Immature natural killer cell (primary cell): ENCODE results near the gene FCHSD1. TPM values are rescaled to one million over a fixed set of nuclear protein-coding genes. Genes with fewer than 3 reads are reported as not detected.

ENCODE experiments used
- DNase-seq, 3 donors: peaks; one replicate each; pipeline ENCODE4 v3.0.0; 2022; ENCODE audit warnings: mixed read lengths in 1 of 3
- H3K27ac Mint-ChIP-seq, 6 donors: one replicate each; pipeline ENCODE4 v1.8.0; 2020; ENCODE audit warnings: mixed read lengths in 6 of 6, mild to moderate bottlenecking in 5 of 6, inconsistent platforms in 4 of 6, moderate library complexity in 3 of 6
- H3K27me3 Mint-ChIP-seq, 3 donors: one replicate each; pipeline ENCODE4 v1.8.0; 2020 to 2021; ENCODE audit warnings: low read depth in 3 of 3, mild to moderate bottlenecking in 3 of 3, mixed read lengths in 3 of 3, moderate library complexity in 3 of 3, inconsistent platforms in 1 of 3
- H3K36me3 Mint-ChIP-seq, 3 donors: one replicate each; pipeline ENCODE4 v1.8.0; 2020; ENCODE audit warnings: mixed read lengths in 3 of 3, inconsistent platforms in 2 of 3, mild to moderate bottlenecking in 2 of 3
- H3K4me1 Mint-ChIP-seq, 2 donors: one replicate each; pipeline ENCODE4 v1.8.0; 2020; ENCODE audit warnings: inconsistent platforms in 2 of 2, mild to moderate bottlenecking in 2 of 2, mixed read lengths in 2 of 2, moderate library complexity in 1 of 2
- H3K4me3 Mint-ChIP-seq, 5 donors: one replicate each; pipeline ENCODE4 v1.8.0; 2020; ENCODE audit warnings: mild to moderate bottlenecking in 5 of 5, mixed read lengths in 5 of 5, inconsistent platforms in 3 of 5, moderate library complexity in 3 of 5
- H3K9me3 Mint-ChIP-seq, 6 donors: one replicate each; pipeline ENCODE4 v1.8.0; 2020; ENCODE audit warnings: mild to moderate bottlenecking in 6 of 6, mixed read lengths in 6 of 6, inconsistent platforms in 4 of 6, moderate library complexity in 3 of 6
- polyA plus RNA-seq, 3 donors: library from polyadenylated mRNA; unstranded; fragments of 300-500 nt; fragmentation: Illumina TruSeq; gene quantifications; one replicate each; pipeline ENCODE4 v1.2.3, GENCODE V29; 2021

Gene FCHSD1
- polyA plus RNA-seq, 3 donors from 2014 or later: 5.9 to 14.7 (median 10.9) TPM

- Mint-ChIP-seq H3K27me3 (no peaks in the 10 kb centered on the region), H3K4me1 (peaks cover 32 to 40% of the 10 kb centered on the region in 2 donors), H3K4me3 (no peak overlapping the region), H3K36me3 (peaks cover 5 to 19% (median 15%) of the 10 kb centered on the region in 3 donors), H3K9me3 (no peaks in the 10 kb centered on the region), H3K27ac (no peak overlapping the region)
- DNase-seq: no peak
These were observed 4.0 kb downstream of the FCHSD1 start for GRCh38 chr5:141647242-141647641.

GRCh38 chr5:141646026-141646425 lies 5.2 kb downstream of the FCHSD1 start:
- Mint-ChIP-seq H3K36me3 (peaks cover 8 to 22% (median 15%) of the 10 kb centered on the region in 3 donors), H3K9me3 (no peaks in the 10 kb centered on the region), H3K4me1 (peaks cover 22 to 28% of the 10 kb centered on the region in 2 donors), H3K4me3 (no peak overlapping the region), H3K27ac (no peak overlapping the region), H3K27me3 (no peaks in the 10 kb centered on the region)
- DNase-seq: no peak

- peak overlapping the region in 3 of 6 donors; percentile 4 to 60 (median 28) for H3K27ac Mint-ChIP-seq
These were observed 9.5 kb downstream of the FCHSD1 start for GRCh38 chr5:141641634-141642267.

DNA sequence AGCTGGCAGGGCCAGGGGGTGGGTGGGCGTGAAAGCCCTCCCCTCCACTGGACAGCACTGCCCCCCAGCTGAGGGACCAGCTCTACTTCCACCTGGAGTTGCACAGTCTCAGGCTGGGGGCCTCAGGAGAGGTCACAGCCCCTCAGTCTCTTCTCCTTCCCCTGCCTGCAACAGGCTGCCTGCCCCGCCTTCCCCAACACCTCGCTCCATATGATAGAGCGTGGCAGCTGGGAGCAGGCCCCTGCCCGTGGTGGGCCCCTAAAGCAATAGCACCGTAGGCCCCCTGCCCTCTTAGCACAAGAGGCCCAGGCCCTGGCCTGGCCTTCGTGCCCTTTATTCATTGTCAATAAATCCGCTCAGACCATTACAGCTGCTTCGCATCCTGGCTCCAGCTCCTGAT lies 10.5 kb downstream of the FCHSD1 start:
- no peaks in the 10 kb centered on the region for H3K9me3 Mint-ChIP-seq
- H3K36me3 Mint-ChIP-seq: peaks cover 4 to 8% (median 5%) of the 10 kb centered on the region in 3 donors
- no peak for DNase-seq
- H3K4me3 Mint-ChIP-seq: no peak overlapping the region
- H3K27ac Mint-ChIP-seq: peak overlapping the region in 4 of 6 donors; percentile 17 to 61 (median 43)
- peaks cover 15 to 17% of the 10 kb centered on the region in 2 donors for H3K4me1 Mint-ChIP-seq
- H3K27me3 Mint-ChIP-seq: peaks cover 0 to 14% (median 5%) of the 10 kb centered on the region in 3 donors

More at GRCh38 chr5:141641634-141642267, 9.5 kb downstream of the FCHSD1 start:
- H3K9me3 Mint-ChIP-seq: no peaks in the 10 kb centered on the region
- H3K4me1 Mint-ChIP-seq: peaks cover 10% of the 10 kb centered on the region in 2 donors
- H3K36me3 Mint-ChIP-seq: peaks cover 8 to 16% (median 8%) of the 10 kb centered on the region in 3 donors
- DNase-seq: no peak
- peaks cover 0 to 9% (median 0%) of the 10 kb centered on the region in 3 donors for H3K27me3 Mint-ChIP-seq
- no peak overlapping the region for H3K4me3 Mint-ChIP-seq

DNA sequence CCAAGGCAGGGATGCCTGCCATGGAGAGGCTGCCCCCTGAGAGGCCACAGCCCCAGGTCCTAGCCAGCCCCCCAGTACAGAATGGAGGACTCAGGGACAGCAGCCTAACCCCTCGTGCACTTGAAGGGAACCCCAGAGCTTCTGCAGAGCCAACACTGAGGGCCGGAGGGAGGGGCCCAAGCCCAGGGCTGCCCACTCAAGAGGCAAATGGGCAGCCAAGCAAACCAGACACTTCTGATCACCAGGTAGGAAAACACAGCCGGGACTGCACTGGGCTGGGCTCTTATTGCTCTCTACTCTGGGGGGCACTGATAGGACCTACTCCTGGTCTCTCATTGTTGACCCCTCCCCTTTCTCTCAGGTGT lies 11.2 kb downstream of the FCHSD1 start:
- H3K27ac Mint-ChIP-seq: no peak overlapping the region

DNA sequence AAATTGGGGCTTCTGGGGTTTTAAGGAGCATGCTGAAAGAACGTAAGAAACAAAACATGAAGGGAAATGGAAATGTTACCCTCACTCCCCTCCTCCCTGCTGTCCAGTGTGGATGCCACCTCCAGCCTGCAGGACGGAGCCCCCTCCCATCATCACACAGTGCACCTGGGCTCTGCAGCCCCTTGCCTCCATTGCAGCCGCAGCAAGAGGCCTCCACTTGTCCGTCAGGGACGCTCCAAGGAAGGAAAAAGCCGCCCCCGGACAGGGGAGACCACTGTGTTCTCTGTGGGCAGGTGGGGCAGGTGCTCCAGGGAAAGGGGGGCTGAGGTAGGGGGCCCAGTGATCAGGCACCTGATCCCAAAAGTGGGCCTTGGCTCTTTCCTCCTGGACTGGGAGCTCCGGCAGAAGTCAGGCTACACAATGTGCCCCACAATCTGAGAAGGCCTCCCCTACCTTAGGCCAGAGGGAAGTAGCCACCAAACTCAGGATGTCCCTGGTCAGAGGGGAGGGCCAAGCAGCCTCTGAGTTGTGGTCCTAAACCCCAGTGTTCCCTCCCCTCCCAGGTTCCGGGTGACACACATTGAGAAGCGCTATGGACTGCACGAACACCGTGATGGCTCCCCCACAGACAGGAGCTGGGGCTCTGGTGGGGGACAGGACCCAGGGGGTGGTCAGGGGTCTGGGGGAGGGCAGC lies 11.7 kb downstream of the FCHSD1 start:
- Mint-ChIP-seq H3K9me3 (no peaks in the 10 kb centered on the region), H3K4me1 (peaks cover 25 to 29% of the 10 kb centered on the region in 2 donors), H3K36me3 (peaks cover 0 to 4% (median 3%) of the 10 kb centered on the region in 3 donors), H3K27ac (no peak overlapping the region), H3K4me3 (no peak overlapping the region), H3K27me3 (peaks cover 0 to 14% (median 5%) of the 10 kb centered on the region in 3 donors)
- DNase-seq: no peak

More for the DNA sequence above, 11.2 kb downstream of the FCHSD1 start:
- Mint-ChIP-seq H3K4me3 (no peak overlapping the region), H3K27me3 (peaks cover 0 to 14% (median 5%) of the 10 kb centered on the region in 3 donors), H3K36me3 (peaks cover 3 to 6% (median 4%) of the 10 kb centered on the region in 3 donors), H3K9me3 (no peaks in the 10 kb centered on the region), H3K4me1 (peaks cover 22 to 24% of the 10 kb centered on the region in 2 donors)
- no peak for DNase-seq

DNA sequence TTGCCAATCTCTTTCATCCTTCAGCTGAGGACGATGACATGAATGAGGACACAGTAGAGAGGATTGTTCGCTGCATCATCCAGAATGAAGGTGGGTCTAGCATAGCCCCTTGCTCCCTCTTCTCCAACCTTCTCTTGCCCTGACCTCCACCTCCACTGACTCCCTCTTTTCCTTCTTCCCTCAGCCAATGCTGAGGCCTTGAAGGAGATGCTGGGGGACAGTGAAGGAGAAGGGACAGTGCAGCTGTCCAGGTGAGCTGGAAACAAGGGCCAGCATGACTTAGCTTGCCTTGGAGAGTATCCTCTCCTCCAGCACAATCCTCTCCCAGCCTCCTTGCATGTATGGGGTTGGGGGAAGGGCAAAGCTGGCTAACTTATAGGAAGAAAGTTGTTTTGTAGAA lies 12.4 kb downstream of the FCHSD1 start:
- H3K9me3 Mint-ChIP-seq: no peaks in the 10 kb centered on the region
- peaks cover 27 to 36% of the 10 kb centered on the region in 2 donors for H3K4me1 Mint-ChIP-seq
- H3K36me3 Mint-ChIP-seq: peaks cover 5 to 10% (median 6%) of the 10 kb centered on the region in 3 donors
- no peak for DNase-seq
- H3K4me3 Mint-ChIP-seq: peak overlapping the region; percentile 27 to 94 (median 84)
- H3K27ac Mint-ChIP-seq: peak overlapping the region in 3 of 6 donors; percentile 34 to 75 (median 72)
- H3K27me3 Mint-ChIP-seq: peaks cover 0 to 14% (median 5%) of the 10 kb centered on the region in 3 donors

- H3K9me3 Mint-ChIP-seq: no peaks in the 10 kb centered on the region
- peak; percentile 50 to 63 (median 51) for DNase-seq
- peaks cover 0 to 14% (median 5%) of the 10 kb centered on the region in 3 donors for H3K27me3 Mint-ChIP-seq
- H3K27ac Mint-ChIP-seq: peak overlapping the region; percentile 30 to 75 (median 68)
- peaks cover 27 to 36% of the 10 kb centered on the region in 2 donors for H3K4me1 Mint-ChIP-seq
- peak overlapping the region; percentile 81 to 94 (median 84) for H3K4me3 Mint-ChIP-seq
- H3K36me3 Mint-ChIP-seq: peaks cover 5 to 10% (median 6%) of the 10 kb centered on the region in 3 donors
These were observed 13.3 kb downstream of the FCHSD1 start for GRCh38 chr5:141637767-141638419.

- H3K4me1 Mint-ChIP-seq: peaks cover 27 to 36% of the 10 kb centered on the region in 2 donors
- H3K27me3 Mint-ChIP-seq: peaks cover 0 to 14% (median 5%) of the 10 kb centered on the region in 3 donors
- peak in 2 of 3 donors; percentile 20 to 26 for DNase-seq
These were observed 14.0 kb downstream of the FCHSD1 start for GRCh38 chr5:141637123-141637766.

DNA sequence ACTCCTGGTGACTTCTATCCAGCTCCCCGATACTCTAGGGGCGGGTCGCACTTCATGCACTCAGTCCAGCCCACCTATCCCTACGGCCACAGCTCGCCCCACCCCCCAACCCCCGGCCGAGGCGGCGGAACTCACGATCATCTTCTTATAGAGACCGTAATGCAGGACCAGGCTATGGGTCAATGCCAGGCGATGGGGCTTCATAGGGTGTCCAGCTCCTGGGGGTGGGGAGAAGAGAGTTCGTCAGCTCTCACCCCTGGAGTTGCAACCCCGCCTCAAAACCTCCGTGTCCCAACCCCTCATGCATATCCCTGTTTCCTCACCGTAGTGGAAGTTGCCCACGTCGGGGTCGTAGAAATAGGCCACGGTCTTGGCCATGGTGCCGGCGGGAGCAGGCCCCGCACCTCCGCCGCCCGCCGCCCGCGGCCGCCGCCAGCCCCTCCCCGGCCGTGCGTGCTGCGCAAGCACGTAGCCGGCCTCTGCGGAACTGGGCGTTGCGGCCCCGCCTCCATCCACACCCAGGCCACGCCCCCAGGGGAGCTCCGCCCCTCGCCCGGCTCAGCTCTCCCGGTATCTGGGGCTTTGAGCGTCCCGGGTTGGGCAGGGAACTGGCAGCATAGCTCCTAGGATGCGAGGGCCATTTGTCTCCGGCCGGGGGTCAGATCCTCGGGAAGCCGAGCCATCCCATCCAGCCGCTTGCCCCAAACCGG lies 14.7 kb downstream of the FCHSD1 start, which contains the start of the genes HDAC3 and RELL2:
Gene HDAC3 (minus strand): TSS at position 437 of the 710 bp plus-strand sequence. CDS start 59 bp downstream, at position 378.
Gene RELL2 (plus strand): TSS at position 585 of the 710 bp plus-strand sequence. CDS start 1,229 bp downstream, outside the sequence.
- peaks cover 0 to 14% (median 5%) of the 10 kb centered on the region in 3 donors for H3K27me3 Mint-ChIP-seq
- DNase-seq: peak; percentile 91 to 92 (median 91)
- H3K4me1 Mint-ChIP-seq: peaks cover 27 to 36% of the 10 kb centered on the region in 2 donors
- peak within 1 kb of the TSS; percentile 75 to 94 (median 86) for H3K27ac Mint-ChIP-seq
- peaks cover 5 to 13% (median 6%) of the 10 kb centered on the region in 3 donors for H3K36me3 Mint-ChIP-seq
- H3K9me3 Mint-ChIP-seq: no peaks in the 10 kb centered on the region
- peak within 1 kb of the TSS; percentile 90 to 94 (median 92) for H3K4me3 Mint-ChIP-seq

More at GRCh38 chr5:141637123-141637766, 14.0 kb downstream of the FCHSD1 start:
- Mint-ChIP-seq H3K9me3 (no peaks in the 10 kb centered on the region), H3K4me3 (peak overlapping the region; percentile 84 to 94 (median 92)), H3K36me3 (peaks cover 5 to 10% (median 6%) of the 10 kb centered on the region in 3 donors), H3K27ac (peak overlapping the region in 3 of 6 donors; percentile 49 to 72 (median 67))

DNA sequence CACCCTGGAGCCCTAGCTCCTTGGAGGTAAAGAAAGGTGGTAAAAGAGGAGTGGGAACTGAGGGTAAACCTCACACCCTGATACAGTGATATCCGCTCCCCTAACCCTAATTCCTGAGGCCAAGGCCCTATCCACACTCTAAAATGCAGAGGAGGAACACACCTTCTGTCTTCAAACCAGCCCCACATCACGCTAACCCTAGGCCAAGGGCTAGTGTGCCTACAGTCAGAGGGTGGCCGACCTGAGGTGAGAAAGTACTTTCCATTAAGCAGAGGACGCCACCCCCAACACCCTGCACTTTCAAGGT lies 15.2 kb downstream of the FCHSD1 start:
- Mint-ChIP-seq H3K36me3 (peaks cover 3 to 11% (median 5%) of the 10 kb centered on the region in 3 donors), H3K9me3 (no peaks in the 10 kb centered on the region), H3K4me3 (peak overlapping the region; percentile 90 to 94 (median 92)), H3K27ac (peak overlapping the region; percentile 75 to 94 (median 86)), H3K4me1 (peaks cover 27 to 36% of the 10 kb centered on the region in 2 donors), H3K27me3 (peaks cover 0 to 14% (median 5%) of the 10 kb centered on the region in 3 donors)
- DNase-seq: no peak

GRCh38 chr5:141635646-141636045 lies 15.6 kb downstream of the FCHSD1 start:
- peaks cover 0 to 14% (median 5%) of the 10 kb centered on the region in 3 donors for H3K27me3 Mint-ChIP-seq
- no peak for DNase-seq
- peak overlapping the region; percentile 90 to 94 (median 92) for H3K4me3 Mint-ChIP-seq
- peaks cover 27 to 36% of the 10 kb centered on the region in 2 donors for H3K4me1 Mint-ChIP-seq
- no peaks in the 10 kb centered on the region for H3K9me3 Mint-ChIP-seq
- peak overlapping the region; percentile 59 to 94 (median 80) for H3K27ac Mint-ChIP-seq
- H3K36me3 Mint-ChIP-seq: peaks cover 3 to 9% (median 5%) of the 10 kb centered on the region in 3 donors
